ENCODE measurements around the gene TRIM59.

TRIM59 gene

DNA sequence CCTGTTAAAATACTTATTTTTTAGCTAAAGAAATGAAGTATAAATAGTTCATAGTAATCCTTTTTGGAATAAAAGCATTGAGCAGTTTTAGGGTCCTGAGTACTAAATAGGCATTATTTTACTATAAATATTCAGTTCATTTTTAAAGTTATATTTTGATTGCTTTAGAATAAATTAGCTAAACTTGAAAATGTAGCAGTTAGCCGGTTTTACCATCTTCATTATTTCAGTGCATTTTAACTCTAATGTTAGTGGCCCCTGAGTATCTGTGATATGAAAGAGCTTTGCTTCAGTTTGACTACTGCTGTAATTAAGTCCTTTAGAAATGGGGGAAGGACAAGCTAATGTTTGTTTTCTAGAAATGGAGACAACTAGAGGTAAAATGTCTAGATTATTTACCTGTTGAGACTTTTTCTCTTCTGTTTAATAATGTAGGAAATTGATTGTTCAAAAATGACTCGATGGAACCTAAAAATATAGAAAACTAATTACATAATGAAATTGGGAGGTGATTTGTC lies 46.5 kb downstream of the TRIM59 start:
- DNase-seq (ENCODE audit: low read depth, low spot score), result no peak

DNA sequence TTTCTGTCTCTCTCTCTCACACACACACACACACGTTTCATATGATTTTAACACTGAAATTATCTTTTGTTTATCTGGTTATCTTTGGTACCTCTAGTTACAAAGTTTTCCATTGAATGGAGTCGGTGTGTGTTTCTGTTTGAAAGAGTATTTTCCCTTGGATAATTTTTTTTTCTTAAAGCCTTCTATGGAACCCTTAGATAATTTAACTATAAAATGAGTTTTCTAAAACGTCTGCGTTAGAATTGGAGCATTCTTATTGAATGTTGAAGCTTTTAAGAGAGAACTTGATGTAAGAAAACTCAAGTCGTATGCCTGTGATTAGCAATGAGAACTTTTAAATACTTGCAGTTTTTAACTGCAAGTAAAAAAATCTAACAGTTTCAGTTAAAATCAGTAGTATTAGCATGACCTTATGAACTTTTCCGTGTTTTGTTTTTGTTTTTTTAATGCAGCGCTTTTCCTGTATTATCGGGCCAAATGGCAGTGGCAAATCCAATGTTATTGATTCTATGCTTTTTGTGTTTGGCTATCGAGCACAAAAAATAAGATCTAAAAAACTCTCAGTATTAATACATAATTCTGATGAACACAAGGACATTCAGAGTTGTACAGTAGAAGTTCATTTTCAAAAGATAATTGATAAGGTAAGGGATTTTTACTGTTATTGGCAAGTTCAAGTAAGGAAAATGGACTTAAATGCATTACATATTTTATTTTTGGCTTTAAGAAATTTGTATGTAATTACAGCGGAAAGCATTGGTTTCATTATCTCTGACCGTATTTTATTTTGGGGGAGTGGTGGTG lies 47.2 kb downstream of the TRIM59 start:
- DNase-seq (ENCODE audit: low read depth, low spot score), result no peak

- DNase-seq (ENCODE audit: low read depth, low spot score), result no peak
Observed at GRCh38 chr3:160401291-160402095, 48.1 kb downstream of the TRIM59 start.

- no peak for DNase-seq (ENCODE audit: low read depth, low spot score)
Observed at GRCh38 chr3:160400702-160401150, 48.9 kb downstream of the TRIM59 start.

DNA sequence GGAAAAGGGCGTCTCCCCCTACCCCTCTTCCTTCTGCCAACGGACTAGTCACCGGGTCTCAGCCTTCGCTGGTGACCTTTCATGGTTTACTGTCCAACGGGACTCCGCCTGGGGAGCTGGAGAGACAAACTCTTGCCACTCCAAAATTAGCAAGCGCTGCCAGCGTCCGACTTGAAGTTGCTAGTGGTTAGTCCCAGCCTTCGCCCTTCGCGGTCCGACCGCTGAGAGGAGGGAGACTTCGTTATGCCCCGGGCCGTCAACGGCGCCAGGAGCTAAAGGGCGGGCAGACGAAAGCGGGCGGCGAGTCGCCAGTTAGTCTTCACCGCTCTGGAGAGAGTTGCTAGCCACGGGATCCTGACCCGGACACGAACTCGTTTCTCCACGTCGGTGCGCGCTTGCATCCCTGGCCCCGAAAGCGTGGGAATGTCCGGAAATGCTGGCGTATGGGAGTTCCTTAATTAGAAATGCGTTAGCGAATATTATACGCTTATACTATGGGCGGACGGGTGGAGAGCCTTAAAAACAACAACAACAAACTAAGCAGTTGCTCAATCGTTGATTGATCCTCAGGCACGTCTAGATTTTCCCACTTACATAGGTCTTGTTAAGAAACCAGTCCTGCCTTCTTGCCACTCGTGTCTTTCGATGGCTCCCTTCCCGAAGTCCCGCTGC lies 49.4 kb downstream of the TRIM59 start:
- DNase-seq (ENCODE audit: low read depth, low spot score), result no peak

DNA sequence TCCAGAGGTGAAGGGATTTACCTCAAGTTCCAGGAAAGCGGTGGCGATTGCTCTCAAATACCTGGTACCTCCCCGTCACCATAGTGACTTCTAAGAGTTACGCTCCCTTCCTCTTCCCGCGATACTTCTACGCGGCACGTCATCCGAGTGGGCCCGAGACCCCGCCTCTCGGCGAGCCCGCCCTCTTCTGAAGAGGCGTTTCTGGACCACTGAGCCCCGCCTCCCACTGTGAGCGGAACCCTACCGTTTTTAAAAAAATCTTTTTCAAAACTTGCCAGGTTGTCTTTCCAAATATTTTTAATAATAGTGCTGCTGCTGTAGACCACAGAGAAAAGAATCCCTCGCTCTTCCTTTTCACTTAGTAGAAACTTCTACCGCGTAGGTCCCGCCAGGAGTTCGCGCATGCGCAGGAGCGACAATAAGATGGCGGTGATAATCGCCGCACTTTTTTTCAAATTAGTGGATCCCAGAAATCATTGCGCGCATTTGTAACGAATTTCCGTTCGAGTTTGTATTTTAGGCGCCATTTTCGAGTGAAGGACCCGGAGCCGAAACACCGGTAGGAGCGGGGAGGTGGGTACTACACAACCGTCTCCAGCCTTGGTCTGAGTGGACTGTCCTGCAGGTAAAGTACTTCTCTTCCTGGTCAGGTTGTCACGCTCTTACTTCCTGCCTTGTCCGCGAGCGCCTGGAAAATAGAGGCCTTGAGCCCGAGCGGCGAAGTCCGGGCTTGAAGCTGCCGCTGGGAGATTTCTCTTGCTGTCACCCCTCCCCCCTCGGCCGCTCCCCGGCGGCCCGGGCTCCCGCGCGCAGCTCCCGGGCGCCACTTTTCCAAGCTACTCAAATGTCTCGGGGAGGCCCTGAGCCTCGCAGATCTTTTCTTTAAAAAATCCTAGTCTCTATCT lies 50.2 kb downstream of the TRIM59 start, which contains the start of the genes IFT80 and SMC4:
Gene IFT80 (minus strand): TSS at position 101 of the 905 bp plus-strand sequence. CDS start 14,625 bp downstream, outside the sequence.
Gene SMC4 (plus strand): TSS at position 526 of the 905 bp plus-strand sequence. CDS start 1,177 bp downstream, outside the sequence.
- peak; percentile 87 for DNase-seq (ENCODE audit: low read depth, low spot score)

DNA sequence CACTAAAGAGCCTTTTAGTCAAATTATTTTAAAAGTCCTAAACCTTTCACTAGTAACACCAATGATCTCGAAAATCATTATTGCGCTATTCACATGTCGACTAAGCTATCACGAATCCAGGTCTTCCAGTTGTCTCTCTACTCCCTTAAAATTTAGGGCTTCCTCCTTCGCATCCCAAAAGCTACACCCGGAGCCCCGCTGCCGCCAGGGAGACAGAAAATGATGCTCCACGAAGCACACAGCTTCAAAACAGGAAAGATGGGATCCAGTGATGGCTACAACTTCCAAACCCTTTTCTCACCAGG lies 50.8 kb downstream of the TRIM59 start:
- DNase-seq (ENCODE audit: low read depth, low spot score), result no peak

- DNase-seq (ENCODE audit: low read depth, low spot score), result no peak
Observed at GRCh38 chr3:160395297-160395696, 54.3 kb downstream of the TRIM59 start.

DNA sequence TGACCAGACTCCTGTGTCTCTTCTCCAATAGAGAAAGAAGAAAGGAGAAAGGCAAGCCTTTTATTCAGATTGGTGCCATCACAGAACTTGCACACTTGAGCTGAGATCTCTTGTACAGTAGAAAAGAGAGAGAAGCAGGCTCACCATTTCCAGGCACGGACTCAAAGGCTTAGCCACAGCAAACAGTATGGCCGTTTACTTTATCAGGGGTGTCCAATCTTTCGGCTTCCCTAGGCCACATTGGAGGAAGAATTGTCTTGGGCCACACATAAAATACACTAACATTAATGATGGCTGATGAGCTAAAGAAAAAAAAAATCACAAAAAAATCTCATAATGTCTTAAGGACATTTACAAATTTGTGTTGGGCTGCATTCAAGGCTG lies 55.6 kb downstream of the TRIM59 start:
- no peak for DNase-seq (ENCODE audit: low read depth, low spot score)

- DNase-seq (ENCODE audit: low read depth, low spot score), result no peak
Observed at GRCh38 chr3:160393346-160394008, 56.1 kb downstream of the TRIM59 start.

GRCh38 chr3:160392798-160393197 lies 56.8 kb downstream of the TRIM59 start:
- no peak for DNase-seq (ENCODE audit: low read depth, low spot score)

DNA sequence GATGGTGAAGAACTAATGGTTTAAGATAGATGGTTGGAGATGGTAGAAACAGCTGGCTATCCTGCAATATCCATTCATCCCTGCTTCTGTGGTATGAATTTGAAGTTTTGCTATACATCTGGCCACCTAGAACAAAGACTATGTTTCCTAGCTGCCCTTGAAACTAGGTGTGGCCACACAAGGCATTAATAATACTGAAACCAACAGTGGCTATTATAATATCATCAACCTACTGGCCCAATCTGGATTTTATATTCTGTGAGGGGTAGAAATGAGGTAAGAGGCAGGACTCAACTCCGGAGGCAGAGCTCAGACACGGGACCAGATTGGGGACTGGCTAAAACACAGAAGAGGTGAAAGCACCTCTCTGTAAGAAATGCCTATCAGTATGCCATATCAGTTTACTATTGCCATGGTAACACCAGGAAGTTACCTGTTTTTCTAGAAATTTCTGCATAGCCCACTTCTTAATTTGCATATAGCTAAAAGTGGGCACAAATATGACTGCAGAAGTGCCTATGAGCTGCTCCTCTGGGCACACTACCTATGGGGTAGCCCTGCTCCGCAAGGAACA lies 58.9 kb downstream of the TRIM59 start:
- DNase-seq (ENCODE audit: low read depth, low spot score), result no peak

Data from activated naive CD8-positive, alpha-beta T cell treated with anti-CD3 and anti-CD28 coated beads, Interleukin-2, amount 50 U/mL, for 16 hours (primary cell).